ENCODE measurements around the gene SFXN5.

The SFXN5 gene

DNA sequence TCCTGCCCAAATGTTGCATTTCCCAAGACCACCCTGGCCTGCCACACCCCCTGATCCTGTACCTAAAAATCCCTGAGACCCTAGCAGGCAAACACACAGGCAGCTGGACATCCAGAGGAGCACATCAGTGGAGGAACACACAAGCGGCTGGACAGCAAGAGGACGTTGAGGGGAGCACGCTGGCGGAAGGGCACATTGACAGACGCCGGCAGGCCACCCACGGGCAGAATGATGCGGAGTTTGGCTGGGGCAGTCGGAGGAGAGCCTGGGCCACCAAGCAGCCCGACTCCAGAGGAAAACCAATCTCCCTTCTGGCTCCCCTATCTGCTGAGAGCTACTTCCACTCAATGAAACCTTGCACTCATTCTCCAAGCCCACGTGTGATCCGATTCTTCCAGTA, 106.5 kb downstream of the SFXN5 start:
- H3K4me2 ChIP-seq (ENCODE audit: low read length) = no peak overlapping the region
- no peak overlapping the region for H3K4me3 ChIP-seq (ENCODE audit: low read length)
- no peaks in the 10 kb centered on the region for H3K79me1 ChIP-seq (ENCODE audit: low read length)
- H3K4ac ChIP-seq (ENCODE audit: low read depth, low read length) = no peak overlapping the region
- no peak for DNase-seq
- no peak overlapping the region for H2AK5ac ChIP-seq (ENCODE audit: low read length)
- peaks cover 32% of the 10 kb centered on the region for H3K4me1 ChIP-seq (ENCODE audit: control insufficient read depth, low read depth, low read length)
- no peaks in the 10 kb centered on the region for H3K36me3 ChIP-seq (ENCODE audit: control insufficient read depth, insufficient read depth, low read length)
- no peak overlapping the region for H2BK120ac ChIP-seq (ENCODE audit: low read depth, low read length)
- no peak overlapping the region for H4K5ac ChIP-seq (ENCODE audit: low read length)
- no peaks in the 10 kb centered on the region for H3K79me2 ChIP-seq (ENCODE audit: control insufficient read depth, insufficient read depth, low read length)
- no peak overlapping the region for H3K9ac ChIP-seq (ENCODE audit: low read length)
- H4K8ac ChIP-seq (ENCODE audit: low read depth, low read length) = no peak overlapping the region
- H3K18ac ChIP-seq (ENCODE audit: low read length) = no peak overlapping the region
- no peaks in the 10 kb centered on the region for H3K27me3 ChIP-seq (ENCODE audit: insufficient read depth, low read length, poor library complexity)
- no peak overlapping the region for H2BK15ac ChIP-seq (replicated peaks; ENCODE audit: low read depth)
- peak overlapping the region; percentile 36 for H3K56ac ChIP-seq (ENCODE audit: low read length)
- no peak overlapping the region for H3K27ac ChIP-seq (ENCODE audit: low read depth, low read length)
- H3K23ac ChIP-seq (ENCODE audit: low read length) = no peak overlapping the region
- WGBS (ENCODE audit: extremely low coverage, insufficient coverage, low lambda C conversion rate) = no CpG with 5 or more reads among the region's 12 CpGs
- H2BK5ac ChIP-seq (ENCODE audit: low read length) = no peak overlapping the region

DNA sequence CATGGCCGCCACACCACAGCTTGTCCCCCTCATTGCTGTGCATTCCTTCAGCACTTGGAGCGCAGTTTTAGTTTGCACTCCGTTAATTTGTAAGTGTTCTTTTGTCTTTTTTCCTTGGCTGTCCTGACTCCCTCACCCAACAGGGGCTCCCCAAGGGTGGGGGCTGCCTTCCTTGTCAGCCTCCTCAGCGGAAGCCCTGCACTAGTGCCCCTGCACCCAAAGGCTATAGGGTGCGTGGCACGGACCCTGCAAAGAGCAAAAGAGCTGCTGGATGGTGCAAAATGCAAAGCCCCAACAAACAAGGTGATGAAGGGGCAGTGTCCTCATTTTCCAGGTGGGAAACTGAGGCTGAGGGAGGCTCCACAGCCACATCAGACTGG, 107.4 kb downstream of the SFXN5 start:
- Histone ChIP-seq H3K56ac (ENCODE audit: low read length) (peak overlapping the region; percentile 19), H3K27me3 (ENCODE audit: insufficient read depth, low read length, poor library complexity) (no peaks in the 10 kb centered on the region), H3K4me3 (ENCODE audit: low read length) (no peak overlapping the region), H3K27ac (ENCODE audit: low read depth, low read length) (no peak overlapping the region), H4K5ac (ENCODE audit: low read length) (no peak overlapping the region), H2BK15ac (replicated peaks; ENCODE audit: low read depth) (no peak overlapping the region), H3K23ac (ENCODE audit: low read length) (no peak overlapping the region), H3K79me2 (ENCODE audit: control insufficient read depth, insufficient read depth, low read length) (no peaks in the 10 kb centered on the region), H2BK120ac (ENCODE audit: low read depth, low read length) (no peak overlapping the region), H4K8ac (ENCODE audit: low read depth, low read length) (no peak overlapping the region), H3K18ac (ENCODE audit: low read length) (no peak overlapping the region), H3K36me3 (ENCODE audit: control insufficient read depth, insufficient read depth, low read length) (no peaks in the 10 kb centered on the region), H3K4ac (ENCODE audit: low read depth, low read length) (no peak overlapping the region), H3K9ac (ENCODE audit: low read length) (no peak overlapping the region), H3K79me1 (ENCODE audit: low read length) (no peaks in the 10 kb centered on the region), H2BK5ac (ENCODE audit: low read length) (peak overlapping the region; percentile 31), H3K4me1 (ENCODE audit: control insufficient read depth, low read depth, low read length) (peaks cover 32% of the 10 kb centered on the region), H3K4me2 (ENCODE audit: low read length) (no peak overlapping the region), H2AK5ac (ENCODE audit: low read length) (peak overlapping the region; percentile 66)
- DNase-seq = no peak
- WGBS (ENCODE audit: extremely low coverage, insufficient coverage, low lambda C conversion rate) = no CpG with 5 or more reads among the region's 6 CpGs

- DNase-seq = peak; percentile 97
- H3K79me2 ChIP-seq (ENCODE audit: control insufficient read depth, insufficient read depth, low read length) = no peaks in the 10 kb centered on the region
- no CpG with 5 or more reads among the region's 10 CpGs for WGBS (ENCODE audit: extremely low coverage, insufficient coverage, low lambda C conversion rate)
These were observed 107.9 kb downstream of the SFXN5 start for GRCh38 chr2:72963423-72964145.

DNA sequence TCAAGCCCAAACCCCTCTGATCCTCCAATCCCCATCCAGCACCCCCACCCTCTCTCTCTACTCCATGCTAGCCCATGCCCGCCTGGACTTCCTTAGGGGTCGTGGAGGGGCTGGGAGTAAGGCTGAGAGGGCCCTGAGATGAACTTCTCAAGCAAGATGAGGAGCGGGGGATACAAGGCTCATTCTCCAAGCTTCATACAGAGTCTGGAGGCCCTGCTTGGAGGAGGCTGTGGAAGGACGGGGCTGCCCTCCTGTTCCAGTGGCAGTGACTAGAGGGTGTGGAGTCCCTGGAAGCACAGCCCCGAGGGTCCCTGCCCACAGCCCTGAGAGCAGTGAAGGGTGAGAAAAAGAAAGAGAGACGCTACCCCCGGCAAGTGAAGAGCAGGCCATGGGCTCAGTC, 108.6 kb downstream of the SFXN5 start:
- no peaks in the 10 kb centered on the region for H3K27me3 ChIP-seq (ENCODE audit: insufficient read depth, low read length, poor library complexity)
- peak overlapping the region; percentile 11 for H3K27ac ChIP-seq (ENCODE audit: low read depth, low read length)
- peak overlapping the region; percentile 22 for H3K18ac ChIP-seq (ENCODE audit: low read length)
- no peak overlapping the region for H3K4me2 ChIP-seq (ENCODE audit: low read length)
- no peak overlapping the region for H4K8ac ChIP-seq (ENCODE audit: low read depth, low read length)
- H3K79me2 ChIP-seq (ENCODE audit: control insufficient read depth, insufficient read depth, low read length) = no peaks in the 10 kb centered on the region
- H2BK5ac ChIP-seq (ENCODE audit: low read length) = peak overlapping the region; percentile 38
- no peaks in the 10 kb centered on the region for H3K36me3 ChIP-seq (ENCODE audit: control insufficient read depth, insufficient read depth, low read length)
- no peak overlapping the region for H3K4me3 ChIP-seq (ENCODE audit: low read length)
- H3K4me1 ChIP-seq (ENCODE audit: control insufficient read depth, low read depth, low read length) = peaks cover 32% of the 10 kb centered on the region
- no CpG with 5 or more reads among the region's 7 CpGs for whole genome bisulfite sequencing (ENCODE audit: extremely low coverage, insufficient coverage, low lambda C conversion rate)
- peak overlapping the region; percentile 58 for H3K9ac ChIP-seq (ENCODE audit: low read length)
- H3K23ac ChIP-seq (ENCODE audit: low read length) = no peak overlapping the region
- no peak overlapping the region for H4K5ac ChIP-seq (ENCODE audit: low read length)
- peak overlapping the region; percentile 49 for H3K4ac ChIP-seq (ENCODE audit: low read depth, low read length)
- peak overlapping the region; percentile 82 for H3K56ac ChIP-seq (ENCODE audit: low read length)
- no peak overlapping the region for H2AK5ac ChIP-seq (ENCODE audit: low read length)
- H3K79me1 ChIP-seq (ENCODE audit: low read length) = no peaks in the 10 kb centered on the region
- H2BK15ac ChIP-seq (replicated peaks; ENCODE audit: low read depth) = no peak overlapping the region
- DNase-seq = no peak
- H2BK120ac ChIP-seq (ENCODE audit: low read depth, low read length) = peak overlapping the region; percentile 39

More at GRCh38 chr2:72963423-72964145, 107.9 kb downstream of the SFXN5 start:
- H3K27me3 ChIP-seq (ENCODE audit: insufficient read depth, low read length, poor library complexity) = no peaks in the 10 kb centered on the region
- H3K4me1 ChIP-seq (ENCODE audit: control insufficient read depth, low read depth, low read length) = peaks cover 32% of the 10 kb centered on the region
- peak overlapping the region; percentile 82 for H3K56ac ChIP-seq (ENCODE audit: low read length)
- H2BK120ac ChIP-seq (ENCODE audit: low read depth, low read length) = peak overlapping the region; percentile 1
- H3K79me1 ChIP-seq (ENCODE audit: low read length) = no peaks in the 10 kb centered on the region
- H2AK5ac ChIP-seq (ENCODE audit: low read length) = peak overlapping the region; percentile 66
- H3K27ac ChIP-seq (ENCODE audit: low read depth, low read length) = peak overlapping the region; percentile 11
- no peak overlapping the region for H3K4me3 ChIP-seq (ENCODE audit: low read length)
- H2BK5ac ChIP-seq (ENCODE audit: low read length) = peak overlapping the region; percentile 77
- no peak overlapping the region for H2BK15ac ChIP-seq (replicated peaks; ENCODE audit: low read depth)
- no peak overlapping the region for H4K8ac ChIP-seq (ENCODE audit: low read depth, low read length)
- no peak overlapping the region for H4K5ac ChIP-seq (ENCODE audit: low read length)
- peak overlapping the region; percentile 58 for H3K9ac ChIP-seq (ENCODE audit: low read length)
- H3K18ac ChIP-seq (ENCODE audit: low read length) = peak overlapping the region; percentile 22
- H3K36me3 ChIP-seq (ENCODE audit: control insufficient read depth, insufficient read depth, low read length) = no peaks in the 10 kb centered on the region
- H3K4me2 ChIP-seq (ENCODE audit: low read length) = no peak overlapping the region
- H3K4ac ChIP-seq (ENCODE audit: low read depth, low read length) = peak overlapping the region; percentile 49
- H3K23ac ChIP-seq (ENCODE audit: low read length) = no peak overlapping the region

DNA sequence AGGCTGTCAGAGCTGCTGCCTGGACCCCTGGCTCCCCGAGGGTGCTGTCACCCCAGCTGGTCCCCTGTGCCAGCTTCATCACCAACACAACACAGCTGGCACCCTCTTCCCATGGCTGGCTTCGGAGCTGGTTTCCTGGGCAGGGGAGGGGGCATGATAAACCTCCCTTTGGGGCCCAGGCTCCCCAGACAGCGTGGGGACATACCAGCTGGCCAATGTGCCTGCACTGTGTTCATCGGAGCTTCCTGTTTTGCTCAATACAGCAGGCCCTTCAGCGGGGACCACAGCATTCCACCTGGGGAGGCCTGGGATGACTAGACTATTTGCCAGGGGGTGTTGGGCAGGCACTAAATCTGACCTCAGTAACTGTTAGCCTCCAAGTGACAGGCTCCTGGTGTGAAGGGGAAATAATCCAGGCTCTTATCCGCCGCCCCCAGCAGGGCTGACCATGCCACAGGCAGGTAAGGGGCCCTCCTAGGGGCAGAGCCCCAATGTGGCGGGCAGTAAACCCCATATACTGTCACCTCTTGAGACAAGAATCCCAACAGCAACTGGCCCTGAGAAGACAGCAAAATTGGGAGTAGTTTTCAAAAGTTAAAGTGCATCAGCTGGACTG, 109.6 kb downstream of the SFXN5 start:
- Histone ChIP-seq H3K18ac (ENCODE audit: low read length) (peak overlapping the region; percentile 34), H3K4me2 (ENCODE audit: low read length) (no peak overlapping the region), H3K4me3 (ENCODE audit: low read length) (no peak overlapping the region), H4K8ac (ENCODE audit: low read depth, low read length) (no peak overlapping the region), H2BK120ac (ENCODE audit: low read depth, low read length) (no peak overlapping the region), H3K23ac (ENCODE audit: low read length) (no peak overlapping the region), H2AK5ac (ENCODE audit: low read length) (no peak overlapping the region), H3K56ac (ENCODE audit: low read length) (peak overlapping the region; percentile 26), H3K79me1 (ENCODE audit: low read length) (no peaks in the 10 kb centered on the region), H2BK15ac (replicated peaks; ENCODE audit: low read depth) (no peak overlapping the region), H3K27me3 (ENCODE audit: insufficient read depth, low read length, poor library complexity) (no peaks in the 10 kb centered on the region), H2BK5ac (ENCODE audit: low read length) (peak overlapping the region; percentile 11), H3K4me1 (ENCODE audit: control insufficient read depth, low read depth, low read length) (peaks cover 32% of the 10 kb centered on the region), H4K5ac (ENCODE audit: low read length) (no peak overlapping the region), H3K36me3 (ENCODE audit: control insufficient read depth, insufficient read depth, low read length) (no peaks in the 10 kb centered on the region), H3K27ac (ENCODE audit: low read depth, low read length) (no peak overlapping the region), H3K79me2 (ENCODE audit: control insufficient read depth, insufficient read depth, low read length) (no peaks in the 10 kb centered on the region), H3K4ac (ENCODE audit: low read depth, low read length) (no peak overlapping the region), H3K9ac (ENCODE audit: low read length) (no peak overlapping the region)
- WGBS (ENCODE audit: extremely low coverage, insufficient coverage, low lambda C conversion rate) = no CpG with 5 or more reads among the region's 8 CpGs
- DNase-seq = peak; percentile 29

Data from mesendoderm (in vitro differentiated cells).